Prostate gland (tissue), 2 donors: Measurements from ENCODE around the gene CDKN1A. TPM values are rescaled to one million over a fixed set of nuclear protein-coding genes. Genes with fewer than 3 reads are reported as not detected.
"Not testable (repeated sequence)": the region's sequence is repeated elsewhere in the genome, so short reads cannot be mapped to it uniquely, and the experiment has no call there.

Source experiments
- DNase-seq: peaks from one replicate; pipeline ENCODE4 v3.0.0-alpha.2; 2019; ENCODE audit warnings: low spot score
- H3K27ac ChIP-seq, 2 donors: fragments of 200-600 bp; sonication (generic); 2 replicates each; pipeline ENCODE4 v1.5.1; 2017 to 2019
- H3K27me3 ChIP-seq: fragments of 200-600 bp; sonication (generic); replicated peaks from 2 replicates; pipeline ENCODE4 v1.5.1; 2019; ENCODE audit not compliant: insufficient read depth
- H3K36me3 ChIP-seq, 2 donors: fragments of 200-600 bp; sonication (generic); 1 replicate in 1 of 2; 2 replicates in 1 of 2; pipeline versions ENCODE4 v1.5.1 to v1.8.1; 2017 to 2019
- H3K4me1 ChIP-seq: fragments of 200-600 bp; sonication (generic); replicated peaks from 2 replicates; pipeline ENCODE4 v1.5.1; 2019
- H3K4me3 ChIP-seq, 2 donors: fragments of 200-600 bp; sonication (generic); 2 replicates each; pipeline ENCODE4 v1.5.1; 2017 to 2019
- H3K9me3 ChIP-seq: fragments of 200-600 bp; sonication (generic); 2 replicates; pipeline ENCODE4 v1.5.1; 2017
- CTCF ChIP-seq, 4 experiments: fragments of 200-600 bp in 2 of 4; fragments of 450-650 bp in 2 of 4; sonication (generic) in 2 of 4; IDR thresholded peaks; 1 replicate in 3 of 4; 2 replicates in 1 of 4; pipeline ENCODE4 v1.5.1; 2016 to 2019; ENCODE audit warnings: antibody characterized with exemption in 4 of 4, mild to moderate bottlenecking in 2 of 4, moderate library complexity in 2 of 4
- POLR2A ChIP-seq: fragments of 450-650 bp; IDR thresholded peaks from one replicate; pipeline ENCODE4 v1.6.1; 2016; ENCODE audit warnings: antibody characterized with exemption, mild to moderate bottlenecking
- POLR2AphosphoS5 ChIP-seq: sonication (generic); formaldehyde crosslinking; IDR thresholded peaks from one replicate; pipeline ENCODE4 v1.6.1; 2017; ENCODE audit warnings: antibody characterized with exemption
- WGBS: methylation state at CpG from one replicate; pipeline ENCODE4 v1.1.5; 2018; 5-methylcytosine and 5-hydroxymethylcytosine counted together
- intact Hi-C: fragments of 100-400 bp; cut with DNase I; formaldehyde crosslinking; loops from one replicate; pipeline ENCODE4 v1.14.2; 2022
- total RNA-seq, 2 donors: library from RNA; depleted of rRNA; stranded (reverse); fragments of >200 nt; gene quantifications; one replicate each; pipeline ENCODE4 v1.1.0, GENCODE V29; 2016

The CDKN1A gene
- total RNA-seq, 2 donors from 2014 or later: 69.7 to 148 TPM

GRCh38 chr6:36701401-36701991 lies 23.0 kb downstream of the CDKN1A start:
- H3K4me3 ChIP-seq: no peak overlapping the region
- no peaks in the 10 kb centered on the region for H3K4me1 ChIP-seq
- TF ChIP-seq POLR2AphosphoS5: no peak
- TF ChIP-seq POLR2A: no peak
- peak in 1 of 4 experiments; percentile 17 for TF ChIP-seq CTCF (IDR thresholded peaks at IDR 0.05)
- 77% methylated on average over 3 of the region's 3 CpGs for WGBS
- no peaks in the 10 kb centered on the region for H3K9me3 ChIP-seq
- no peaks in the 10 kb centered on the region for H3K27me3 ChIP-seq
- intact Hi-C loops: no loop called here
- no peak overlapping the region for H3K27ac ChIP-seq
- no peak for DNase-seq
- H3K36me3 ChIP-seq: no peaks in the 10 kb centered on the region

- H3K36me3 ChIP-seq: no peaks in the 10 kb centered on the region
- no peak for DNase-seq
Observed at GRCh38 chr6:36702656-36703055, 24.1 kb downstream of the CDKN1A start.

GRCh38 chr6:36703081-36703606 lies 24.6 kb downstream of the CDKN1A start:
- no peaks in the 10 kb centered on the region for H3K27me3 ChIP-seq
- no peaks in the 10 kb centered on the region for H3K36me3 ChIP-seq
- no peaks in the 10 kb centered on the region for H3K9me3 ChIP-seq
- no peak overlapping the region for H3K27ac ChIP-seq
- intact Hi-C loops: no loop called here
- WGBS: 91% methylated on average over 5 of the region's 5 CpGs
- DNase-seq: no peak
- TF ChIP-seq POLR2A (no peak), CTCF (IDR thresholded peaks at IDR 0.05) (no peak), POLR2AphosphoS5 (no peak)
- H3K4me3 ChIP-seq: no peak overlapping the region
- H3K4me1 ChIP-seq: no peaks in the 10 kb centered on the region

More at GRCh38 chr6:36702656-36703055, 24.1 kb downstream of the CDKN1A start:
- no peaks in the 10 kb centered on the region for H3K27me3 ChIP-seq
- no peak for TF ChIP-seq POLR2AphosphoS5
- no peak for TF ChIP-seq POLR2A
- TF ChIP-seq CTCF (IDR thresholded peaks at IDR 0.05): no peak
- WGBS: 94% methylated on average over 3 of the region's 3 CpGs
- H3K4me3 ChIP-seq: no peak overlapping the region
- H3K27ac ChIP-seq: no peak overlapping the region
- H3K4me1 ChIP-seq: no peaks in the 10 kb centered on the region
- intact Hi-C loops: no loop called here
- H3K9me3 ChIP-seq: no peaks in the 10 kb centered on the region

- Histone ChIP-seq H3K27me3 (no peaks in the 10 kb centered on the region), H3K9me3 (no peaks in the 10 kb centered on the region), H3K36me3 (no peaks in the 10 kb centered on the region), H3K27ac (no peak overlapping the region), H3K4me1 (no peaks in the 10 kb centered on the region), H3K4me3 (no peak overlapping the region)
- intact Hi-C loops: no loop called here
- DNase-seq: no peak
- TF ChIP-seq POLR2A (no peak), CTCF (IDR thresholded peaks at IDR 0.05) (no peak), POLR2AphosphoS5 (no peak)
- 95% methylated on average over 18 of the region's 18 CpGs for WGBS
Observed at GRCh38 chr6:36703982-36704381, 25.5 kb downstream of the CDKN1A start.

GRCh38 chr6:36704961-36705577 lies 26.6 kb downstream of the CDKN1A start:
- H3K27me3 ChIP-seq, intact Hi-C loops, H3K9me3 ChIP-seq, DNase-seq, H3K4me3 ChIP-seq, H3K27ac ChIP-seq, H3K4me1 ChIP-seq, H3K36me3 ChIP-seq: not testable (repeated sequence)
- WGBS: 63% methylated on average over 7 of the region's 7 CpGs
